Measurements from ENCODE around the gene BMF. TPM values are rescaled to one million over a fixed set of nuclear protein-coding genes. Genes with fewer than 3 reads are reported as not detected.

BMF gene
- polyA plus RNA-seq, 3 donors = 5.6 to 59.6 (median 6.5) TPM

DNA sequence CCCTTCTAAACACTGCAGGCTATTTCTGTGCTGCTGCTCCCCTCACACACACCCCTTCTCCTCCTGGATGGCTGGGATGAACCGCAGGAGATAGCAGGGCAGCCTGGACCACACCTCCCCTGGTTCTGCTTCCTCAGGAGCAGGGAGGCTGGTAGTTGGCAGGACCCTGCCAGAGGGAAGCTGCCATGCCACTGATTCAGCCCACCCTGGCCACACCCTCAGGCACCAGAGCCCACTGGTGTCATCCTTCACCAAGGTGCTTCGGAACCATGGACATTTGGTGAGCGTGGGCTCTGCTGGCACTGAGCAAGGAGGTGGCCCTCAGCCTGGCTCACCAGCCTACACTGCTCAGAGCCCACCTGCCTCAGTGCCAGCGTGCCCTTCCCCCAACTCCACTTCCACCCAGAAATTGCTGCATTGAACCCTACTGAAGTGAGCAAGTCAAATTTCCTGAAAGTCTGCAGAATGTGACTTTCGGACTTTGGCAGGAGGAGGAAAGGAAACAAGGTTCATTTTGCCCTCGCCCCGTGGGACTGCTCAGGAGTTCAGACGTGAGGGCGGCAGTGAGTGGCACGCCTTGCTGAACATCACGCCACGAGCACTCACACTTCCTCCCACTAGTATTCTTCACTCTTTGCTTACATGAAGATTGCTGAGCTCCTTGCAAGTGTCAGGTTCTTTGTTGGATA lies 26.3 kb downstream of the BMF start:
- H3K27me3 Mint-ChIP-seq (ENCODE audit: low read depth in 3 of 3) = peaks cover 3 to 4% (median 4%) of the 10 kb centered on the region in 3 donors

DNA sequence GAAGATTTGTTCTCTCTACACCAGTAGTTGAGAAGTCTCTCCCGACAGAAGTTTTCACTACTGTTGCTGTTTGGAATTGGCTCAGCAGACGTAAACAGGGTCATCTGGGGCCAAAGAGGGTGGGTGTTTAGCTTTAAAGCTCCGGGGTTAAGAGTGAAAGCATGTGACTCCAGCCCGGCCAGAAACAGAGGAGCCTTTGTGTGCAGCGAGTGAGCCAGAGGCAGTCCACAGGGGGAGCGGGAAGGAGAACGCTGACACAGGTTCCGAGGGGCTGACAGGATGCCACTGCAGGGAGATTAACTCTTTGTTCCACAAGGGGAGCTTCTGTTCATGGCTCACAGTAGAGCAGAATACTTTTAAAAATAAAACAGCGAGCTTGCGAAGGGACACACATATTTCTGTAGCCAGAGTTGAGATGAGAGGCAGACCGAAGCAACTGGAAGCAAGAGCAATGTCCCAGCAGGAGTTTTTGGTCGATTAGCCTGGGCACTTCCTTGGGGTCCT lies 26.9 kb downstream of the BMF start:
- H3K4me2 ChIP-seq (replicated peaks; ENCODE audit: extremely low read depth, low read length, poor library complexity, severe bottlenecking) = peak overlapping the region; percentile 84
- H3K27me3 ChIP-seq (ENCODE audit: control insufficient read depth in 2 of 2, insufficient read depth in 2 of 2, low read length in 2 of 2) = no peaks in the 10 kb centered on the region
- H3K9me3 Mint-ChIP-seq = peaks cover 0 to 2% (median 0%) of the 10 kb centered on the region in 7 donors
- no peaks in the 10 kb centered on the region for H3K79me2 ChIP-seq (ENCODE audit: insufficient read depth, low read length)
- H4K20me1 ChIP-seq (ENCODE audit: insufficient read depth, low read length) = no peaks in the 10 kb centered on the region
- peaks cover 22 to 31% of the 10 kb centered on the region in 2 donors for H3K4me1 ChIP-seq (ENCODE audit: control insufficient read depth in 1 of 2, insufficient read depth in 2 of 2, low read length in 2 of 2)
- intact Hi-C loops (cut with micrococcal nuclease) = loop anchor here in 1 of 2 donors (2.0 to 5.0 kb wide), 2 partner anchors 13 to 34 kb away; no protein-coding TSS in a partner anchor
- peak in 2 of 3 donors; percentile 40 to 41 for DNase-seq
- peak overlapping the region; percentile 77 for H2AFZ ChIP-seq (ENCODE audit: insufficient read depth, low read depth, low read length, poor library complexity, severe bottlenecking)
- H3K4me1 Mint-ChIP-seq = peaks cover 33% of the 10 kb centered on the region
- peaks cover 3 to 4% (median 4%) of the 10 kb centered on the region in 3 donors for H3K27me3 Mint-ChIP-seq (ENCODE audit: low read depth in 3 of 3)
- peaks cover 0 to 2% of the 10 kb centered on the region in 2 donors for H3K36me3 Mint-ChIP-seq
- no peaks in the 10 kb centered on the region for H3K9me3 ChIP-seq (replicated peaks in 1 of 2; ENCODE audit: control insufficient read depth in 1 of 2, insufficient read depth in 1 of 2, low read length in 2 of 2)
- H3K4me3 ChIP-seq (replicated peaks in 1 of 3; ENCODE audit: low read depth in 2 of 3, low read length in 3 of 3) = peak overlapping the region; percentile 45 to 86 (median 77)
- TF ChIP-seq, protein P1, sequence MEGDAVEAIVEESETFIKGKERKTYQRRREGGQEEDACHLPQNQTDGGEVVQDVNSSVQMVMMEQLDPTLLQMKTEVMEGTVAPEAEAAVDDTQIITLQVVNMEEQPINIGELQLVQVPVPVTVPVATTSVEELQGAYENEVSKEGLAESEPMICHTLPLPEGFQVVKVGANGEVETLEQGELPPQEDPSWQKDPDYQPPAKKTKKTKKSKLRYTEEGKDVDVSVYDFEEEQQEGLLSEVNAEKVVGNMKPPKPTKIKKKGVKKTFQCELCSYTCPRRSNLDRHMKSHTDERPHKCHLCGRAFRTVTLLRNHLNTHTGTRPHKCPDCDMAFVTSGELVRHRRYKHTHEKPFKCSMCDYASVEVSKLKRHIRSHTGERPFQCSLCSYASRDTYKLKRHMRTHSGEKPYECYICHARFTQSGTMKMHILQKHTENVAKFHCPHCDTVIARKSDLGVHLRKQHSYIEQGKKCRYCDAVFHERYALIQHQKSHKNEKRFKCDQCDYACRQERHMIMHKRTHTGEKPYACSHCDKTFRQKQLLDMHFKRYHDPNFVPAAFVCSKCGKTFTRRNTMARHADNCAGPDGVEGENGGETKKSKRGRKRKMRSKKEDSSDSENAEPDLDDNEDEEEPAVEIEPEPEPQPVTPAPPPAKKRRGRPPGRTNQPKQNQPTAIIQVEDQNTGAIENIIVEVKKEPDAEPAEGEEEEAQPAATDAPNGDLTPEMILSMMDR (IDR thresholded peaks at IDR 0.05) = no peak
- H3K27ac Mint-ChIP-seq = peak overlapping the region; percentile 70 to 96 (median 83)
- no peaks in the 10 kb centered on the region for H3K36me3 ChIP-seq (replicated peaks in 1 of 2; ENCODE audit: control insufficient read depth in 1 of 2, insufficient read depth in 2 of 2, low read length in 2 of 2)
- peak overlapping the region; percentile 54 for H3K9ac ChIP-seq (ENCODE audit: insufficient read depth, low read length, poor library complexity, severe bottlenecking)
- 28% methylated on average over 10 of the region's 12 CpGs for WGBS (ENCODE audit: insufficient coverage)
- peak overlapping the region; percentile 32 to 87 for H3K27ac ChIP-seq (ENCODE audit: low read depth in 1 of 2, low read length in 2 of 2)
- H3K4me3 Mint-ChIP-seq = peak overlapping the region; percentile 86 to 87

More for the DNA sequence above, 26.3 kb downstream of the BMF start:
- H4K20me1 ChIP-seq (ENCODE audit: insufficient read depth, low read length) = no peaks in the 10 kb centered on the region
- peak overlapping the region; percentile 77 for H2AFZ ChIP-seq (ENCODE audit: insufficient read depth, low read depth, low read length, poor library complexity, severe bottlenecking)
- intact Hi-C loops (cut with micrococcal nuclease) = loop anchor here in 1 of 2 donors (5.0 kb wide), 1 partner anchor 35 kb away; no protein-coding TSS in a partner anchor
- H3K4me1 Mint-ChIP-seq = peaks cover 33% of the 10 kb centered on the region
- peaks cover 22 to 31% of the 10 kb centered on the region in 2 donors for H3K4me1 ChIP-seq (ENCODE audit: control insufficient read depth in 1 of 2, insufficient read depth in 2 of 2, low read length in 2 of 2)
- H3K4me3 ChIP-seq (replicated peaks in 1 of 3; ENCODE audit: low read depth in 2 of 3, low read length in 3 of 3) = peak overlapping the region in 2 of 3 experiments; percentile 77 to 86
- no peaks in the 10 kb centered on the region for H3K36me3 ChIP-seq (replicated peaks in 1 of 2; ENCODE audit: control insufficient read depth in 1 of 2, insufficient read depth in 2 of 2, low read length in 2 of 2)
- TF ChIP-seq, protein P1 (IDR thresholded peaks at IDR 0.05) = no peak
- peaks cover 0 to 2% of the 10 kb centered on the region in 2 donors for H3K36me3 Mint-ChIP-seq
- no peaks in the 10 kb centered on the region for H3K27me3 ChIP-seq (ENCODE audit: control insufficient read depth in 2 of 2, insufficient read depth in 2 of 2, low read length in 2 of 2)
- H3K4me3 Mint-ChIP-seq = peak overlapping the region; percentile 86 to 87
- no peak for DNase-seq
- no peaks in the 10 kb centered on the region for H3K9me3 ChIP-seq (replicated peaks in 1 of 2; ENCODE audit: control insufficient read depth in 1 of 2, insufficient read depth in 1 of 2, low read length in 2 of 2)
- H3K9me3 Mint-ChIP-seq = peaks cover 0 to 2% (median 0%) of the 10 kb centered on the region in 7 donors
- no peaks in the 10 kb centered on the region for H3K79me2 ChIP-seq (ENCODE audit: insufficient read depth, low read length)
- H3K27ac ChIP-seq (ENCODE audit: low read depth in 1 of 2, low read length in 2 of 2) = peak overlapping the region in 1 of 2 donors; percentile 87
- peak overlapping the region; percentile 54 for H3K9ac ChIP-seq (ENCODE audit: insufficient read depth, low read length, poor library complexity, severe bottlenecking)
- peak overlapping the region; percentile 84 for H3K4me2 ChIP-seq (replicated peaks; ENCODE audit: extremely low read depth, low read length, poor library complexity, severe bottlenecking)
- H3K27ac Mint-ChIP-seq = peak overlapping the region in 2 of 7 donors; percentile 70 to 96
- 88% methylated on average over 4 of the region's 12 CpGs for WGBS (ENCODE audit: insufficient coverage)

All from CD14-positive monocyte (primary cell).